Endodermal cell (in vitro differentiated cells): ENCODE measurements around the gene GSE1. TPM values are rescaled to one million over a fixed set of nuclear protein-coding genes. Genes with fewer than 3 reads are reported as not detected.
A peak's percentile ranks its signal among the peaks of the same experiment; 100 is the strongest.

ENCODE experiments used
- DNase-seq: peaks from one replicate; pipeline ENCODE4 v3.0.0-alpha.2; 2017
- H3K27ac ChIP-seq: 2 replicates; pipeline ENCODE4 v1.5.1; 2013; ENCODE audit warnings: mild to moderate bottlenecking, low read depth, low read length, moderate library complexity
- H3K27me3 ChIP-seq: 2 replicates; pipeline ENCODE4 v1.6.1; 2013; ENCODE audit warnings: mild to moderate bottlenecking, low read length, moderate library complexity; ENCODE audit not compliant: insufficient read depth, control insufficient read depth, poor library complexity, severe bottlenecking
- H3K36me3 ChIP-seq: 2 replicates; pipeline ENCODE4 v1.7.0; 2013; ENCODE audit warnings: mild to moderate bottlenecking, low read length, moderate library complexity; ENCODE audit not compliant: control insufficient read depth, insufficient read depth
- H3K4me1 ChIP-seq: one replicate; pipeline ENCODE4 v1.7.0; 2013; ENCODE audit warnings: low read length; ENCODE audit not compliant: control insufficient read depth, insufficient read depth
- H3K4me3 ChIP-seq: 2 replicates; pipeline ENCODE4 v1.5.1; 2013; ENCODE audit warnings: mild to moderate bottlenecking, low read length, moderate library complexity
- H3K9ac ChIP-seq: 2 replicates; pipeline ENCODE4 v1.6.1; 2013; ENCODE audit warnings: mild to moderate bottlenecking, low read length, moderate library complexity; ENCODE audit not compliant: poor library complexity, severe bottlenecking; ENCODE audit errors: extremely low read depth
- H3K9me3 ChIP-seq: 2 replicates; pipeline ENCODE4 v1.6.1; 2013; ENCODE audit warnings: mild to moderate bottlenecking, low read length, moderate library complexity; ENCODE audit not compliant: control insufficient read depth
- H3K27ac Mint-ChIP-seq: 2 replicates; pipeline ENCODE4 v1.8.0; 2020; ENCODE audit warnings: mixed read lengths
- H3K27me3 Mint-ChIP-seq: 2 replicates; pipeline ENCODE4 v1.8.0; 2021; ENCODE audit warnings: mild to moderate bottlenecking, mixed read lengths; ENCODE audit not compliant: insufficient read depth
- H3K36me3 Mint-ChIP-seq: 2 replicates; pipeline ENCODE4 v1.8.0; 2020; ENCODE audit warnings: low read depth, mixed read lengths
- H3K4me1 Mint-ChIP-seq: 2 replicates; pipeline ENCODE4 v1.8.0; 2020; ENCODE audit warnings: mixed read lengths
- H3K4me3 Mint-ChIP-seq: 2 replicates; pipeline ENCODE4 v1.8.0; 2020; ENCODE audit warnings: mild to moderate bottlenecking, moderate library complexity, mixed read lengths
- H3K9me3 Mint-ChIP-seq: 2 replicates; pipeline ENCODE4 v1.8.0; 2020; ENCODE audit warnings: mild to moderate bottlenecking, mixed read lengths
- WGBS, 2 experiments: methylation state at CpG; one replicate each; pipeline versions ENCODE4 v1.1.5 to v1.1.7; 2013; ENCODE audit warnings: missing lambda C conversion rate in 2 of 2, mixed read lengths in 1 of 2; ENCODE audit not compliant: insufficient coverage in 1 of 2, insufficient read length in 1 of 2; 5-methylcytosine and 5-hydroxymethylcytosine counted together
- total RNA-seq, 2 donors: library from RNA; stranded (reverse); fragmentation: NEBNext Ultra II Directional in 1 of 2; extraction: Animal tissue kit (Norgen Biotek cat#: 25700) in 1 of 2; gene quantifications; 2 replicates in 1 of 2; 3 replicates in 1 of 2; pipeline ENCODE4 v1.2.1, GENCODE V29; 2021
- TF ChIP-seq, protein P1 (sequence below): fragments of 200-600 bp; sonication (generic); conservative IDR thresholded peaks from 2 replicates; pipeline ENCODE4 v1.5.0; 2021; ENCODE audit warnings: antibody characterized with exemption, mild to moderate bottlenecking

Gene GSE1
- total RNA-seq, 2 donors from 2014 or later = 108 to 128 TPM

DNA sequence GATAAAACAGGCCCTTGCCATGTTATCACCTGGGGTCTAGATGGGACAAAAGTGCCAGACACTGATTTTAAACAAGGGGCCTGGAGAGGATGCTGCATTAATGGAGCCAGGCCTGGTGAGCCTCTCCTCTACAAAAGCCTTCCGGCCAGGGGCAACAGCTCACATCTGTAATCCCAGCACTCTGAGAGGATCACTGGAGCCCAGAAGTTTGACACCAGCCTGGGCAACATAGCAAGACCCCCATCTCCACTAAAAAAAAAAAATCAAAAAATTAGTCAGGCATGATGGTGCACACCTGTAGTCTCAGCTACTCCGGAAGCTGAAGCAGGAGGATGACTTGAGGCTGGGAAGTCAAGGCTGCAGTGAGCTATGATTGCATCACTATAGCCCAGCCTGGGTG lies 72.1 kb downstream of the GSE1 start:
- no peak overlapping the region for H3K4me3 ChIP-seq
- H3K4me1 ChIP-seq = no peaks in the 10 kb centered on the region
- WGBS, 2 experiments = 91 to 92% methylated on average over 2 of the region's 2 CpGs
- H3K36me3 ChIP-seq = peaks cover 22% of the 10 kb centered on the region
- Mint-ChIP-seq H3K9me3 (no peaks in the 10 kb centered on the region), H3K36me3 (peaks cover 28% of the 10 kb centered on the region), H3K4me1 (no peaks in the 10 kb centered on the region), H3K27ac (no peak overlapping the region), H3K27me3 (peaks cover 6% of the 10 kb centered on the region), H3K4me3 (no peak overlapping the region)
- H3K9ac ChIP-seq = no peak overlapping the region
- H3K9me3 ChIP-seq = no peaks in the 10 kb centered on the region
- no peaks in the 10 kb centered on the region for H3K27me3 ChIP-seq
- TF ChIP-seq, protein P1, sequence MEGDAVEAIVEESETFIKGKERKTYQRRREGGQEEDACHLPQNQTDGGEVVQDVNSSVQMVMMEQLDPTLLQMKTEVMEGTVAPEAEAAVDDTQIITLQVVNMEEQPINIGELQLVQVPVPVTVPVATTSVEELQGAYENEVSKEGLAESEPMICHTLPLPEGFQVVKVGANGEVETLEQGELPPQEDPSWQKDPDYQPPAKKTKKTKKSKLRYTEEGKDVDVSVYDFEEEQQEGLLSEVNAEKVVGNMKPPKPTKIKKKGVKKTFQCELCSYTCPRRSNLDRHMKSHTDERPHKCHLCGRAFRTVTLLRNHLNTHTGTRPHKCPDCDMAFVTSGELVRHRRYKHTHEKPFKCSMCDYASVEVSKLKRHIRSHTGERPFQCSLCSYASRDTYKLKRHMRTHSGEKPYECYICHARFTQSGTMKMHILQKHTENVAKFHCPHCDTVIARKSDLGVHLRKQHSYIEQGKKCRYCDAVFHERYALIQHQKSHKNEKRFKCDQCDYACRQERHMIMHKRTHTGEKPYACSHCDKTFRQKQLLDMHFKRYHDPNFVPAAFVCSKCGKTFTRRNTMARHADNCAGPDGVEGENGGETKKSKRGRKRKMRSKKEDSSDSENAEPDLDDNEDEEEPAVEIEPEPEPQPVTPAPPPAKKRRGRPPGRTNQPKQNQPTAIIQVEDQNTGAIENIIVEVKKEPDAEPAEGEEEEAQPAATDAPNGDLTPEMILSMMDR = no peak
- H3K27ac ChIP-seq = no peak overlapping the region
- no peak for DNase-seq

DNA sequence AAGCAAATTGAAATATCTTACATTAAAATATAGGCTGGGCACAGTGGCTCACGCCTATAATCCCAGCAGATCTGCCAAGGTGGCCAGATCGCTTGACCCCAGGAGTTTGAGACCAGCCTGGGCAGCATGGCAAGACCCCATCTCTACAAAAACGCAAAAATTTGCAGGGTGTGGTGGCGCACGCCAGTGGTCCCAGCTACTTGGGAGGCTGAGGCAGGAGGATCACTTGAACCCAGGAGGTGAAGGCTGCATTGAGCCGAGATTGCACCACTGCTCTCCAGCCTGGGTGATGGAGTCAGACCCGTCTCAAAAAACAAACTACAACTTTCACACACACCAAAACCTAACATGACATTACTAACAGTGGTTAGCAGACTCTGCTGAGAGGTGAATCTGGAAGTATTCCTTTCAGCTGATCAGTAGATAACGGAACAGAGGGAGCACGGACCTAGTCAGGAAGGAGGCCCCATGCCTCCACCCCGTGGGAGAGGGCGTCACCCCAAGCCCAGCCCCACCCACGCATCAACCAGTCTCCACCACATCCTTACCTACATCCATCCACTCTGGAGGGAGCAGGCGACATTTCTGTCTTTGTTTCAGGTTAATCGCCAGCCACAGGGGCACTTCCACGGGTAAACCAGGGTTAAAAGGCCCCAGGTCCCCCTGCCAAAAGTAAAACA lies 73.9 kb downstream of the GSE1 start:
- Histone ChIP-seq H3K4me3 (no peak overlapping the region), H3K4me1 (no peaks in the 10 kb centered on the region), H3K9ac (no peak overlapping the region), H3K27ac (no peak overlapping the region), H3K27me3 (no peaks in the 10 kb centered on the region), H3K9me3 (no peaks in the 10 kb centered on the region), H3K36me3 (peaks cover 8% of the 10 kb centered on the region)
- peaks cover 6% of the 10 kb centered on the region for H3K27me3 Mint-ChIP-seq
- H3K4me3 Mint-ChIP-seq = peak overlapping the region; percentile 67
- no peak overlapping the region for H3K27ac Mint-ChIP-seq
- DNase-seq = no peak
- no peaks in the 10 kb centered on the region for H3K4me1 Mint-ChIP-seq
- WGBS, 2 experiments = 87 to 91% methylated on average over 9 to 15 of the region's 15 CpGs
- peaks cover 19% of the 10 kb centered on the region for H3K36me3 Mint-ChIP-seq
- no peaks in the 10 kb centered on the region for H3K9me3 Mint-ChIP-seq
- TF ChIP-seq, protein P1 = no peak

DNA sequence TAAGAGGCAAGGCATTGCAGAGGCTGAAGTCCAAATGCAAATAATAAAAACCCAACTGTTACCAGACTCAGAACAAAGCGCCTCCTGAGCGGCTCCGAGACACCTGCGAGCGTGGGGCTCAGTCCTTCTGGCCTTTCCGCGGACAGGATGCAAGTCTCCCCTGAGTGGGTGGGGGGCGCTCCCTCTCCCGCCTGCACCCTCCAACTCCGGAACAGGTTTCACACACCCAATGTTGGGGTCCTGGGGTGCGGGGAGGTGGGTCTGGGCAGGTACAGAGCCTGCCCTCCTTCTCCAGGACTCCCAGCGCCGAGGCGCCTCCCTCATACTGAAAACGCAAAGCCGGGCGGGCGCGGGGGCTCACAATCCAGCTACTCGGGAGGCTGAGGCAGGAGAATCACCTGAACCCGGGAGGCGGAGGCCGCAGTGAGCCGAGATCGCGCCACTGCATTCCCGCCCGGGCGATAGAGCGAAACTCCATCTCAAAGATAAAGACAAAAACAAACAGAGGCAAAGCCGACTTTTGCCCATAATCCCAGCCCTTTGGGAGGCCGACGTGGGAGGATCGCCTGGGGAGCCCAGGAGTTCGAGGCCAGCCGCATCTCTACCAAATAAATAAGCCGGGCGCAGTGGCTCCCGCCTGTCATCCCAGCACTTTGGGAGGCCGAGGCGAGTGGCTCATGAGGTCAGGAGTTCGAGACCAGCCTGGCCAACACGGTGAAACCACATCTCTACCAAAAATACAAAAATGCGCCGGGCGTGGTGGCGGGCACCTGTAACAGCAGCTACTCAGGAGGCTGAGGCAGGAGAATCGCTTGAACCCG lies 74.7 kb downstream of the GSE1 start:
- peak overlapping the region; percentile 67 for H3K9ac ChIP-seq

More for the DNA sequence above, 74.7 kb downstream of the GSE1 start:
- Histone ChIP-seq H3K9me3 (no peaks in the 10 kb centered on the region), H3K27ac (no peak overlapping the region), H3K27me3 (no peaks in the 10 kb centered on the region), H3K4me1 (no peaks in the 10 kb centered on the region), H3K4me3 (peak overlapping the region; percentile 82), H3K36me3 (peaks cover 8% of the 10 kb centered on the region)
- Mint-ChIP-seq H3K36me3 (peaks cover 18% of the 10 kb centered on the region), H3K9me3 (no peaks in the 10 kb centered on the region), H3K27me3 (peaks cover 8% of the 10 kb centered on the region), H3K4me3 (peak overlapping the region; percentile 67), H3K4me1 (no peaks in the 10 kb centered on the region), H3K27ac (peak overlapping the region; percentile 76)
- no peak for DNase-seq
- WGBS, 2 experiments = 86% methylated on average over 35 to 49 of the region's 49 CpGs
- TF ChIP-seq, protein P1 = no peak
